KMS-11 (cell line): ENCODE data around the gene GNB1L.

Source experiments
- H2AFZ ChIP-seq: fragments of 200-600 bp; sonication (generic); 2 replicates; pipeline ENCODE4 v1.6.1; 2016; ENCODE audit warnings: antibody characterized with exemption, mixed run types, low read depth
- H3K27ac ChIP-seq: fragments of 200-600 bp; sonication (generic); 2 replicates; pipeline ENCODE4 v1.6.1; 2016; ENCODE audit warnings: mild to moderate bottlenecking, mixed run types
- H3K27me3 ChIP-seq: fragments of 200-600 bp; sonication (generic); 2 replicates; pipeline ENCODE4 v1.6.1; 2017; ENCODE audit warnings: mild to moderate bottlenecking, low read depth, mixed run types, moderate library complexity; ENCODE audit not compliant: insufficient read depth
- H3K36me3 ChIP-seq: fragments of 200-600 bp; sonication (generic); 2 replicates; pipeline ENCODE4 v1.6.1; 2017; ENCODE audit warnings: mild to moderate bottlenecking, mixed run types; ENCODE audit not compliant: insufficient read depth
- H3K4me1 ChIP-seq: fragments of 200-600 bp; sonication (generic); 2 replicates; pipeline ENCODE4 v1.6.1; 2016; ENCODE audit warnings: mild to moderate bottlenecking, low read depth, mixed run types; ENCODE audit not compliant: poor library complexity, severe bottlenecking
- H3K4me2 ChIP-seq: fragments of 200-600 bp; sonication (generic); 2 replicates; pipeline ENCODE4 v1.7.0; 2016; ENCODE audit warnings: mild to moderate bottlenecking, mixed run types
- H3K4me3 ChIP-seq: fragments of 200-600 bp; sonication (generic); IDR thresholded peaks from 2 replicates; pipeline ENCODE4 v1.6.1; 2017; ENCODE audit warnings: low read depth, low read length, mixed read lengths; ENCODE audit not compliant: insufficient read depth
- H3K79me2 ChIP-seq: fragments of 200-600 bp; sonication (generic); 2 replicates; pipeline ENCODE4 v1.6.1; 2016; ENCODE audit warnings: low read depth, mixed run types; ENCODE audit not compliant: insufficient read depth
- H3K9ac ChIP-seq: fragments of 200-600 bp; sonication (generic); 2 replicates; pipeline ENCODE4 v1.6.1; 2016; ENCODE audit warnings: mild to moderate bottlenecking, mixed run types
- H4K20me1 ChIP-seq: fragments of 200-600 bp; sonication (generic); 2 replicates; pipeline ENCODE4 v1.6.1; 2016; ENCODE audit warnings: mild to moderate bottlenecking, mixed run types; ENCODE audit not compliant: insufficient read depth
- CTCF ChIP-seq: fragments of 200-600 bp; sonication (generic); conservative IDR thresholded peaks from 2 replicates; pipeline ENCODE4 v1.6.1; 2017; ENCODE audit warnings: low read depth, mild to moderate bottlenecking, antibody characterized with exemption, low read length, moderate library complexity, mixed read lengths

Gene GNB1L

GRCh38 chr22:19842393-19843106 is 12.1 kb downstream of the GNB1L start:
- Histone ChIP-seq H3K4me3 (no peak overlapping the region), H3K36me3 (no peaks in the 10 kb centered on the region), H3K27me3 (no peaks in the 10 kb centered on the region), H2AFZ (no peak overlapping the region), H4K20me1 (no peaks in the 10 kb centered on the region), H3K4me2 (no peak overlapping the region), H3K27ac (no peak overlapping the region), H3K79me2 (no peaks in the 10 kb centered on the region), H3K9ac (no peak overlapping the region), H3K4me1 (no peaks in the 10 kb centered on the region)
- TF ChIP-seq CTCF: no peak

GRCh38 chr22:19841641-19842392 is 12.9 kb downstream of the GNB1L start:
- H3K27ac ChIP-seq: no peak overlapping the region
- no peak overlapping the region for H2AFZ ChIP-seq
- no peak overlapping the region for H3K4me2 ChIP-seq
- H3K79me2 ChIP-seq: no peaks in the 10 kb centered on the region
- H3K4me3 ChIP-seq: no peak overlapping the region
- no peak for TF ChIP-seq CTCF
- no peak overlapping the region for H3K9ac ChIP-seq
- H3K36me3 ChIP-seq: no peaks in the 10 kb centered on the region
- H3K27me3 ChIP-seq: no peaks in the 10 kb centered on the region
- no peaks in the 10 kb centered on the region for H4K20me1 ChIP-seq
- H3K4me1 ChIP-seq: no peaks in the 10 kb centered on the region

- H3K79me2 ChIP-seq: no peaks in the 10 kb centered on the region
- no peaks in the 10 kb centered on the region for H3K36me3 ChIP-seq
- H3K4me2 ChIP-seq: no peak overlapping the region
- H3K27ac ChIP-seq: no peak overlapping the region
- no peaks in the 10 kb centered on the region for H3K27me3 ChIP-seq
- no peak for TF ChIP-seq CTCF
- H3K9ac ChIP-seq: no peak overlapping the region
- H4K20me1 ChIP-seq: no peaks in the 10 kb centered on the region
- H2AFZ ChIP-seq: no peak overlapping the region
- H3K4me3 ChIP-seq: no peak overlapping the region
- H3K4me1 ChIP-seq: peaks cover 5% of the 10 kb centered on the region
Observed at GRCh38 chr22:19840955-19841640, 13.6 kb downstream of the GNB1L start.

GRCh38 chr22:19840059-19840458 is 14.6 kb downstream of the GNB1L start:
- peaks cover 10% of the 10 kb centered on the region for H3K4me1 ChIP-seq
- H2AFZ ChIP-seq: no peak overlapping the region
- no peaks in the 10 kb centered on the region for H3K27me3 ChIP-seq
- H4K20me1 ChIP-seq: no peaks in the 10 kb centered on the region
- no peak overlapping the region for H3K4me2 ChIP-seq
- H3K79me2 ChIP-seq: no peaks in the 10 kb centered on the region
- no peak for TF ChIP-seq CTCF
- no peak overlapping the region for H3K27ac ChIP-seq
- H3K9ac ChIP-seq: no peak overlapping the region
- no peak overlapping the region for H3K4me3 ChIP-seq
- no peaks in the 10 kb centered on the region for H3K36me3 ChIP-seq
